Fibroblast of mammary gland (primary cell): Measurements from ENCODE around the gene OR5K2.

Source experiments
- DNase-seq: peaks from one replicate; pipeline ENCODE4 v3.0.0-alpha.2; 2010; ENCODE audit warnings: low read depth
- H3K4me3 ChIP-seq: 2 replicates; pipeline ENCODE4 v1.5.1; 2011; ENCODE audit warnings: low read depth, mild to moderate bottlenecking, low read length, moderate library complexity; ENCODE audit not compliant: control insufficient read depth
- TF ChIP-seq, protein P1 (sequence below): conservative IDR thresholded peaks from 2 replicates; pipeline ENCODE4 v1.5.1; 2011; ENCODE audit warnings: low read depth, low read length, inconsistent platforms; ENCODE audit not compliant: control insufficient read depth, insufficient read depth

OR5K2 gene

DNA sequence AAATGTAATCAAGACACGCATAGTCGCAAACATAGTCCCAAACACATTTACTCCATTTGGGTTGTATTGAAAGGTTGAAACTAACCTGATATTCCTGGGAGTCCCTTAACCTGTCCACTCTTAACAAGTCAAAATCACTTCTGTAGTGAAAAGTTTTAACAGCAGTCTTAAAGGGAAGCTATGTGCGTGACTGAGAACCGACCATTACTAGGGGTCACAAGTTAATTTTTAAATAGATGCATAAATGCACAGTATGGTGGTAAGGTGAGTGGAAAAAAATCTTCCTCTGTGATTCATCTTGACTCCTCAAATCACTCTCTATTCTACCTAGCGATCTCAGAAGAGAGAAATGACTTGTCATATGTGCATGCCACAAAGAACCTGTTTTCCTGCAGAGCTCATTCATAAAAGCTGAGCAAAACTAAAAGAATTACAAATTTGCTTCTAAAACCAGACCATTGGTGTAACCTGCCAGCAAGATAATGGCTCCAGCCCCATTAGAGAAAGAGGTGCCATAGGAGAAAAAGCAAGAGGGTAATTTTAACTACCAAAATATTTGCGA lies 39.1 kb downstream of the OR5K2 start:
- DNase-seq: no peak
- no peak overlapping the region for H3K4me3 ChIP-seq

GRCh38 chr3:98540346-98540745 lies 42.9 kb downstream of the OR5K2 start:
- DNase-seq: no peak
- H3K4me3 ChIP-seq: no peak overlapping the region
- TF ChIP-seq, protein P1, sequence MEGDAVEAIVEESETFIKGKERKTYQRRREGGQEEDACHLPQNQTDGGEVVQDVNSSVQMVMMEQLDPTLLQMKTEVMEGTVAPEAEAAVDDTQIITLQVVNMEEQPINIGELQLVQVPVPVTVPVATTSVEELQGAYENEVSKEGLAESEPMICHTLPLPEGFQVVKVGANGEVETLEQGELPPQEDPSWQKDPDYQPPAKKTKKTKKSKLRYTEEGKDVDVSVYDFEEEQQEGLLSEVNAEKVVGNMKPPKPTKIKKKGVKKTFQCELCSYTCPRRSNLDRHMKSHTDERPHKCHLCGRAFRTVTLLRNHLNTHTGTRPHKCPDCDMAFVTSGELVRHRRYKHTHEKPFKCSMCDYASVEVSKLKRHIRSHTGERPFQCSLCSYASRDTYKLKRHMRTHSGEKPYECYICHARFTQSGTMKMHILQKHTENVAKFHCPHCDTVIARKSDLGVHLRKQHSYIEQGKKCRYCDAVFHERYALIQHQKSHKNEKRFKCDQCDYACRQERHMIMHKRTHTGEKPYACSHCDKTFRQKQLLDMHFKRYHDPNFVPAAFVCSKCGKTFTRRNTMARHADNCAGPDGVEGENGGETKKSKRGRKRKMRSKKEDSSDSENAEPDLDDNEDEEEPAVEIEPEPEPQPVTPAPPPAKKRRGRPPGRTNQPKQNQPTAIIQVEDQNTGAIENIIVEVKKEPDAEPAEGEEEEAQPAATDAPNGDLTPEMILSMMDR: no peak

More for the DNA sequence above, 39.1 kb downstream of the OR5K2 start:
- TF ChIP-seq, protein P1: no peak

DNA sequence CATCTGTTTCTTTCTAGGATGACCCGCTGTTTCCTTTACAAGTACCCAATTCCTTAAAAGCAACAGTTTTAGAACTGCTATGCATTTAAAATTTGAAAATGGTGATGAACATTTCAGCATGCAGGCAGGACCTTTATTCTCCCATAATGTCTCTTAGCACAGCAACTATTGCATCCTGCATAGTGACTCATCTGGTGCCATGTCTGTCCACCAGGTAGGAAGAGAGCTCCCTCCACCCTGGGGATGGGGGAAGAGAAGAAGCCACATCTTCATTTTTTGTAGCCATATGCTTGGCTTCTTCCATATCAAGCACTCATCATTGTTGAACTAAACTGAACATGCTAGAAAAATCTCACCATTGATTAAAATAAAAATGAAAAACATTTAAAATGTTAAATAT lies 44.2 kb downstream of the OR5K2 start:
- no peak overlapping the region for H3K4me3 ChIP-seq
- no peak for DNase-seq
- TF ChIP-seq, protein P1: no peak

- DNase-seq: no peak
- TF ChIP-seq, protein P1: no peak
- H3K4me3 ChIP-seq: no peak overlapping the region
Measured at GRCh38 chr3:98542623-98543022, 45.1 kb downstream of the OR5K2 start.

GRCh38 chr3:98545940-98546339 lies 48.5 kb downstream of the OR5K2 start:
- no peak overlapping the region for H3K4me3 ChIP-seq
- TF ChIP-seq, protein P1: no peak
- no peak for DNase-seq
